HL-60 (cell line): ENCODE measurements around the gene TRIO.

Experiments
- GABPA ChIP-seq: IDR thresholded peaks from 2 replicates; pipeline ENCODE4 v1.6.1; 2012; ENCODE audit warnings: low read depth
- POLR2AphosphoS5 ChIP-seq: IDR thresholded peaks from 2 replicates; pipeline ENCODE4 v1.6.1; 2012; ENCODE audit warnings: low read depth
- SPI1 ChIP-seq: IDR thresholded peaks from 2 replicates; pipeline ENCODE4 v1.6.1; 2012; ENCODE audit warnings: low read depth, mild to moderate bottlenecking, borderline replicate concordance
- TF ChIP-seq, protein P1 (sequence below): IDR thresholded peaks from one replicate; pipeline ENCODE4 v1.5.1; 2011; ENCODE audit warnings: low read length, control low read depth, inconsistent platforms; ENCODE audit not compliant: insufficient read depth
- TF ChIP-seq, protein P2 (sequence below): IDR thresholded peaks from 2 replicates; pipeline ENCODE4 v1.6.1; 2012; ENCODE audit warnings: low read depth; ENCODE audit not compliant: insufficient replicate concordance

DNA sequence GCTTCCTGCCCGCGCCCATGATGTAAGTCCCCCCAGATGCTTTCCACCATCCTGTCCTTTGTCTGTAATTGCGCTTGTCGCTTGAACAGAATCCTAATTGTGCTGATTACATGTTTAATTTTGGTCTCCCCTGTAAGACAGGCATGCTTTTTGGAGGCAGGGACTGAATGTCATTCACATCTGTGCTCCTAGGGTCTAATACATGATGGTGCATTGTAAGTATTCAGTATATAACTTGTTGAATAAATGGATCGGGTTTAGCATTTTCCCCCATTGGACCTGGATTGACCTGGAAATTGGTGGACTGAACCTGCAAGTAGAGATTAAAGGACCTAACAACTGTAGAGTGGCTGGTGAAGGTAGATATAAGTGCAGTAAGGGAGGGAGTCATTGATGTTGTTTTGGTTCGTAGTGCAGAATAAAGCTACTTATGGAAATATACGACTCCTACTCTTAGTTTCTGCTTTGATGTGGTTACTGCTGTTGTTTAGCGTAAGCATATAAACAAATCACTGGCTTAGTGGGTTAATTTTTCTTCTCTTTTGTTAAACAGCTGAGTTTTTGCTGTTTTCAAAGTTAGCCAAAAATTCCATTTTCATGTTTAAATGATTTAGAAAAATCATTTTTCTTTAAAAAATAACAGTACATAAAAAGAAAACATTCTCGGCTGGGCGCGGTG lies 57.3 kb downstream of the TRIO start:
- TF ChIP-seq, protein P1, sequence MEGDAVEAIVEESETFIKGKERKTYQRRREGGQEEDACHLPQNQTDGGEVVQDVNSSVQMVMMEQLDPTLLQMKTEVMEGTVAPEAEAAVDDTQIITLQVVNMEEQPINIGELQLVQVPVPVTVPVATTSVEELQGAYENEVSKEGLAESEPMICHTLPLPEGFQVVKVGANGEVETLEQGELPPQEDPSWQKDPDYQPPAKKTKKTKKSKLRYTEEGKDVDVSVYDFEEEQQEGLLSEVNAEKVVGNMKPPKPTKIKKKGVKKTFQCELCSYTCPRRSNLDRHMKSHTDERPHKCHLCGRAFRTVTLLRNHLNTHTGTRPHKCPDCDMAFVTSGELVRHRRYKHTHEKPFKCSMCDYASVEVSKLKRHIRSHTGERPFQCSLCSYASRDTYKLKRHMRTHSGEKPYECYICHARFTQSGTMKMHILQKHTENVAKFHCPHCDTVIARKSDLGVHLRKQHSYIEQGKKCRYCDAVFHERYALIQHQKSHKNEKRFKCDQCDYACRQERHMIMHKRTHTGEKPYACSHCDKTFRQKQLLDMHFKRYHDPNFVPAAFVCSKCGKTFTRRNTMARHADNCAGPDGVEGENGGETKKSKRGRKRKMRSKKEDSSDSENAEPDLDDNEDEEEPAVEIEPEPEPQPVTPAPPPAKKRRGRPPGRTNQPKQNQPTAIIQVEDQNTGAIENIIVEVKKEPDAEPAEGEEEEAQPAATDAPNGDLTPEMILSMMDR = no peak
- TF ChIP-seq GABPA (no peak), POLR2AphosphoS5 (no peak), SPI1 (no peak)
- TF ChIP-seq, protein P2, sequence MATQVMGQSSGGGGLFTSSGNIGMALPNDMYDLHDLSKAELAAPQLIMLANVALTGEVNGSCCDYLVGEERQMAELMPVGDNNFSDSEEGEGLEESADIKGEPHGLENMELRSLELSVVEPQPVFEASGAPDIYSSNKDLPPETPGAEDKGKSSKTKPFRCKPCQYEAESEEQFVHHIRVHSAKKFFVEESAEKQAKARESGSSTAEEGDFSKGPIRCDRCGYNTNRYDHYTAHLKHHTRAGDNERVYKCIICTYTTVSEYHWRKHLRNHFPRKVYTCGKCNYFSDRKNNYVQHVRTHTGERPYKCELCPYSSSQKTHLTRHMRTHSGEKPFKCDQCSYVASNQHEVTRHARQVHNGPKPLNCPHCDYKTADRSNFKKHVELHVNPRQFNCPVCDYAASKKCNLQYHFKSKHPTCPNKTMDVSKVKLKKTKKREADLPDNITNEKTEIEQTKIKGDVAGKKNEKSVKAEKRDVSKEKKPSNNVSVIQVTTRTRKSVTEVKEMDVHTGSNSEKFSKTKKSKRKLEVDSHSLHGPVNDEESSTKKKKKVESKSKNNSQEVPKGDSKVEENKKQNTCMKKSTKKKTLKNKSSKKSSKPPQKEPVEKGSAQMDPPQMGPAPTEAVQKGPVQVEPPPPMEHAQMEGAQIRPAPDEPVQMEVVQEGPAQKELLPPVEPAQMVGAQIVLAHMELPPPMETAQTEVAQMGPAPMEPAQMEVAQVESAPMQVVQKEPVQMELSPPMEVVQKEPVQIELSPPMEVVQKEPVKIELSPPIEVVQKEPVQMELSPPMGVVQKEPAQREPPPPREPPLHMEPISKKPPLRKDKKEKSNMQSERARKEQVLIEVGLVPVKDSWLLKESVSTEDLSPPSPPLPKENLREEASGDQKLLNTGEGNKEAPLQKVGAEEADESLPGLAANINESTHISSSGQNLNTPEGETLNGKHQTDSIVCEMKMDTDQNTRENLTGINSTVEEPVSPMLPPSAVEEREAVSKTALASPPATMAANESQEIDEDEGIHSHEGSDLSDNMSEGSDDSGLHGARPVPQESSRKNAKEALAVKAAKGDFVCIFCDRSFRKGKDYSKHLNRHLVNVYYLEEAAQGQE = no peak
